K562 (cell line): ENCODE measurements around the gene BDH1. TPM values are rescaled to one million over a fixed set of nuclear protein-coding genes. Genes with fewer than 3 reads are reported as not detected.

ENCODE experiments used
- ATAC-seq: fragments of 200-7000 bp; cut with Tn5 transposase; 3 replicates; pipeline ENCODE4 v1.9.1; 2020; ENCODE audit warnings: moderate library complexity
- BruUV-seq: library from RNA; stranded (reverse); fragments of 400-500 nt; replicated peaks from 2 replicates; lab custom pipeline; 2021; lab: Mats Ljungman, UMichigan
- CTCF ChIA-PET: fragments of 300-600 bp; formaldehyde crosslinking; extraction: SDS; loops from one replicate; lab custom pipeline; 2021; ENCODE audit warnings: low intra/inter-chr PET ratio; lab: Yijun Ruan, JAX
- POLR2A ChIA-PET: fragments of 300-600, 350-650 bp; sonication (Branson Sonifier 250); formaldehyde crosslinking; extraction: SDS; loops from one replicate; lab custom pipeline; 2021; ENCODE audit warnings: antibody characterized with exemption, inconsistent platforms; lab: Yijun Ruan, JAX
- DNase-seq, 4 experiments: peaks; one replicate each; pipeline versions ENCODE4 v3.0.0 to v3.0.0-alpha.2; 2011 to 2018; ENCODE audit warnings: low spot score in 3 of 4, mixed read lengths in 3 of 4; ENCODE audit errors: extremely low read depth in 1 of 4
- FAIRE-seq: peaks from 2 replicates; lab custom pipeline; 2011; peaks lifted over from hg19 to GRCh38; lab: Jason Lieb, UNC
- H2AFZ ChIP-seq: 2 replicates; pipeline ENCODE4 v1.6.0; 2011; ENCODE audit warnings: low read depth, low read length, control low read depth, inconsistent platforms
- H3K27ac ChIP-seq: fragments of 200-600 bp; 3 replicates; pipeline ENCODE4 v1.8.0; 2011; ENCODE audit warnings: low read depth, mild to moderate bottlenecking, control low read depth, inconsistent platforms, low read length, moderate library complexity, mixed read lengths; ENCODE audit errors: extremely low read depth
- H3K27me3 ChIP-seq, 2 experiments: fragments of 300-600 bp in 1 of 2; 2 replicates in 1 of 2; 3 replicates in 1 of 2; pipeline versions ENCODE4 v1.6.0 to v1.8.0; 2011; ENCODE audit warnings: inconsistent platforms in 2 of 2, low read length in 2 of 2, mild to moderate bottlenecking in 1 of 2, mixed read lengths in 1 of 2, moderate library complexity in 1 of 2; ENCODE audit not compliant: control insufficient read depth in 2 of 2, insufficient read depth in 2 of 2
- H3K36me3 ChIP-seq: fragments of 300-600 bp; 3 replicates; pipeline ENCODE4 v1.8.0; 2011; ENCODE audit warnings: mild to moderate bottlenecking, low read length, inconsistent platforms; ENCODE audit not compliant: control insufficient read depth, insufficient read depth
- H3K4me1 ChIP-seq, 2 experiments: fragments of 200-600 bp in 1 of 2; replicated peaks in 1 of 2; 2 replicates in 1 of 2; 3 replicates in 1 of 2; pipeline versions ENCODE4 v1.5.1 to v1.8.0; 2011; ENCODE audit warnings: inconsistent platforms in 2 of 2, low read length in 2 of 2, mild to moderate bottlenecking in 1 of 2, mixed read lengths in 1 of 2, moderate library complexity in 1 of 2; ENCODE audit not compliant: control insufficient read depth in 2 of 2, insufficient read depth in 2 of 2
- H3K4me2 ChIP-seq: 2 replicates; pipeline ENCODE4 v1.6.1; 2011; ENCODE audit warnings: low read length, control low read depth, inconsistent platforms, mixed read lengths; ENCODE audit not compliant: insufficient read depth
- H3K4me3 ChIP-seq: fragments of 200-600 bp; sonication (generic), shearing (Covaris generic); 2 replicates; pipeline ENCODE4 v1.5.1; 2016; ENCODE audit warnings: control low read depth, inconsistent platforms
- H3K79me2 ChIP-seq: fragments of 200-600 bp; 3 replicates; pipeline ENCODE4 v1.8.0; 2011; ENCODE audit warnings: low read length, inconsistent platforms; ENCODE audit not compliant: control insufficient read depth, insufficient read depth
- H3K9ac ChIP-seq, 2 experiments: 2 replicates each; pipeline versions ENCODE4 v1.6.0 to v1.6.1; 2011; ENCODE audit warnings: low read depth in 2 of 2, low read length in 2 of 2, control low read depth in 1 of 2, inconsistent platforms in 1 of 2, mild to moderate bottlenecking in 1 of 2, mixed read lengths in 1 of 2; ENCODE audit not compliant: insufficient read depth in 1 of 2
- H3K9me1 ChIP-seq: one replicate; pipeline ENCODE4 v1.6.0; 2011; ENCODE audit warnings: inconsistent platforms, mild to moderate bottlenecking, low read length, moderate library complexity; ENCODE audit not compliant: control insufficient read depth, insufficient read depth
- H3K9me3 ChIP-seq: replicated peaks from 2 replicates; pipeline ENCODE4 v1.5.1; 2011; ENCODE audit warnings: low read depth, low read length, inconsistent platforms; ENCODE audit not compliant: control insufficient read depth, insufficient read depth
- H4K20me1 ChIP-seq: replicated peaks from 2 replicates; pipeline ENCODE4 v1.6.1; 2011; ENCODE audit warnings: low read length, inconsistent platforms, mixed read lengths; ENCODE audit not compliant: control insufficient read depth, insufficient read depth
- BRF2 ChIP-seq: IDR thresholded peaks from 3 replicates; pipeline ENCODE4 v1.6.1; 2011; ENCODE audit warnings: borderline replicate concordance, mild to moderate bottlenecking; ENCODE audit not compliant: insufficient read length, insufficient read depth
- CBX5 ChIP-seq: IDR thresholded peaks from 2 replicates; pipeline ENCODE4 v1.6.1; 2014; ENCODE audit warnings: low read depth, borderline replicate concordance
- CBX8 ChIP-seq: fragments of 200-600 bp; sonication (generic); IDR thresholded peaks from 2 replicates; pipeline ENCODE4 v1.6.1; 2012; ENCODE audit warnings: borderline replicate concordance, mixed run types, low read depth, mild to moderate bottlenecking, moderate library complexity, mixed read lengths, low read length, control low read depth, inconsistent platforms; ENCODE audit not compliant: poor library complexity, severe bottlenecking; ENCODE audit errors: extremely low read depth
- CTCFL ChIP-seq: IDR thresholded peaks from 2 replicates; pipeline ENCODE4 v1.6.1; 2011; ENCODE audit warnings: borderline replicate concordance, low read depth, mild to moderate bottlenecking, moderate library complexity, low read length; ENCODE audit not compliant: insufficient read depth, poor library complexity, severe bottlenecking
- DIDO1 ChIP-seq: fragments of 450-650 bp; IDR thresholded peaks from 2 replicates; pipeline ENCODE4 v1.6.1; 2016; ENCODE audit warnings: low read depth, missing biosample characterization, missing genetic modification characterization
- HNRNPK ChIP-seq: fragments of 200-400 bp; formaldehyde crosslinking; IDR thresholded peaks from one replicate; pipeline ENCODE4 v1.6.1; 2018; ENCODE audit warnings: mild to moderate bottlenecking, low read depth, low read length; ENCODE audit not compliant: poor library complexity, severe bottlenecking
- NCOA2 ChIP-seq, 2 experiments: fragments of 450-650 bp; IDR thresholded peaks; 2 replicates each; pipeline ENCODE4 v1.6.1; 2018; ENCODE audit warnings: mild to moderate bottlenecking in 2 of 2, moderate library complexity in 1 of 2; ENCODE audit not compliant: partially characterized antibody in 2 of 2
- ZKSCAN3 ChIP-seq: fragments of 250-450 bp; sonication (Bioruptor Pico); IDR thresholded peaks from 2 replicates; pipeline ENCODE4 v1.4.0; 2020
- ZNF740 ChIP-seq, 3 experiments: fragments of 200-800 bp in 1 of 3; sonication (Bioruptor generic) in 1 of 3; sonication (generic) in 1 of 3; formaldehyde crosslinking in 1 of 3; IDR thresholded peaks; 2 replicates each; pipeline versions ENCODE4 v1.6.1 to v1.8.0; 2016 to 2022; ENCODE audit warnings: mild to moderate bottlenecking in 2 of 3, missing compliant biosample characterization in 2 of 3, missing genetic modification characterization in 2 of 3, missing genetic modification reagents in 1 of 3
- ZNF77 ChIP-seq: fragments of 250-450 bp; sonication (Bioruptor Pico); IDR thresholded peaks from 2 replicates; pipeline ENCODE4 v1.5.0; 2020
- WGBS: fragments of 100-300 bp; shearing (Covaris generic); methylation state at CpG from one replicate; pipeline ENCODE4 v1.1.6; 2016; ENCODE audit warnings: low coverage, mixed read lengths; ENCODE audit not compliant: insufficient coverage; ENCODE audit errors: missing lambda C conversion rate; 5-methylcytosine and 5-hydroxymethylcytosine counted together
- in situ Hi-C: fragments of 300-500 bp; cut with MboI; formaldehyde crosslinking; loops from 4 replicates; pipeline ENCODE4 v1.15.0; 2018; ENCODE audit warnings: inconsistent platforms, mixed read lengths
- intact Hi-C: fragments of 100-400 bp; cut with micrococcal nuclease; formaldehyde crosslinking; loops from 2 replicates; pipeline ENCODE4 v1.14.2; 2022
- polyA plus RNA-seq, 8 experiments: library from polyadenylated mRNA; depleted of rRNA in 4 of 8; stranded (reverse) in 5 of 8; unstranded in 3 of 8; fragments of >200 nt; fragmentation: Nextera tagmentation in 2 of 8; fragmentation: Illumina TruSeq in 1 of 8; extraction: Ambion mirVana in 2 of 8; extraction: Trizol in 1 of 8; gene quantifications; 2 replicates each; pipeline versions ENCODE4 v1.2.1 to v1.2.3, GENCODE V29; 2011 to 2014; ENCODE audit warnings: inconsistent platforms in 1 of 8, missing spikeins in 1 of 8
- total RNA-seq, 7 experiments: library from RNA; depleted of rRNA in 6 of 7; stranded (reverse); fragments of >200 nt in 6 of 7; fragmentation: Illumina TruSeq in 2 of 7; extraction: Trizol in 2 of 7; gene quantifications; 2 replicates each; pipeline versions ENCODE4 v1.2.1 to v1.2.3, GENCODE V29; 2011 to 2021; ENCODE audit warnings: low replicate concordance in 1 of 7
- TF ChIP-seq, protein P1 (sequence below): fragments of 450-650 bp; conservative IDR thresholded peaks from 2 replicates; pipeline ENCODE4 v1.6.1; 2016; ENCODE audit warnings: missing genetic modification characterization, low read depth, mild to moderate bottlenecking, control low read depth, missing compliant biosample characterization

BDH1 gene
- total and polyA plus RNA-seq, 9 of the 15 experiments (the other 6 are each of a cell fraction or from before 2014, with no cell fraction given): 0.07 to 0.89 (median 0.12) TPM; not detected in 3

GRCh38 chr3:197480320-197480719 is 75.4 kb downstream of the BDH1 start (continued):
- TF ChIP-seq NCOA2 (IDR thresholded peaks at IDR 0.05; ENCODE audit: partially characterized antibody in 2 of 2) (no peak), CBX5 (no peak), BRF2 (no peak), DIDO1 (tag) (no peak), ZNF740 (CRISPR knock-in tag; IDR thresholded peaks at IDR 0.05) (no peak), ZNF740 (tag; IDR thresholded peaks at IDR 0.05) (no peak)

- Histone ChIP-seq H2AFZ (no peak overlapping the region), H3K9ac (no peak overlapping the region), H3K9me1 (no peaks in the 10 kb centered on the region), H3K27me3 (peaks cover 52 to 72% of the 10 kb centered on the region in 2 experiments), H3K4me1 (no peaks in the 10 kb centered on the region), H3K4me3 (no peak overlapping the region), H3K4me2 (no peak overlapping the region), H3K36me3 (no peaks in the 10 kb centered on the region), H4K20me1 (no peaks in the 10 kb centered on the region), H3K79me2 (no peaks in the 10 kb centered on the region), H3K27ac (no peak overlapping the region), H3K9me3 (no peaks in the 10 kb centered on the region; the same call in 1 of the 2 replicates)
- 1% methylated on average over 11 of the region's 11 CpGs for WGBS
- ChIA-PET POLR2A (interaction anchor here (0.6 kb wide), 1 partner anchor 447 kb away, joined by 3 read pairs; no protein-coding TSS in a partner anchor), CTCF (no interaction called here)
- BruUV-seq: no TSS peak
- no peak for DNase-seq
- in situ Hi-C loops (no loop called here), intact Hi-C loops (no loop called here)
- no peak for FAIRE-seq
- no peak for ATAC-seq
- no peak for TF ChIP-seq HNRNPK
- TF ChIP-seq CTCFL: no peak
- no peak for TF ChIP-seq CBX8
- TF ChIP-seq, protein P1, sequence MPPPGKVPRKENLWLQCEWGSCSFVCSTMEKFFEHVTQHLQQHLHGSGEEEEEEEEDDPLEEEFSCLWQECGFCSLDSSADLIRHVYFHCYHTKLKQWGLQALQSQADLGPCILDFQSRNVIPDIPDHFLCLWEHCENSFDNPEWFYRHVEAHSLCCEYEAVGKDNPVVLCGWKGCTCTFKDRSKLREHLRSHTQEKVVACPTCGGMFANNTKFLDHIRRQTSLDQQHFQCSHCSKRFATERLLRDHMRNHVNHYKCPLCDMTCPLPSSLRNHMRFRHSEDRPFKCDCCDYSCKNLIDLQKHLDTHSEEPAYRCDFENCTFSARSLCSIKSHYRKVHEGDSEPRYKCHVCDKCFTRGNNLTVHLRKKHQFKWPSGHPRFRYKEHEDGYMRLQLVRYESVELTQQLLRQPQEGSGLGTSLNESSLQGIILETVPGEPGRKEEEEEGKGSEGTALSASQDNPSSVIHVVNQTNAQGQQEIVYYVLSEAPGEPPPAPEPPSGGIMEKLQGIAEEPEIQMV: no peak
- TF ChIP-seq ZKSCAN3 (CRISPR knock-in tag): no peak
- no peak for TF ChIP-seq ZNF77 (CRISPR knock-in tag)
These were observed 76.8 kb downstream of the BDH1 start for GRCh38 chr3:197478746-197479668.
